Thyroid gland (tissue), 4 donors: ENCODE results near the gene ENPP5. TPM values are rescaled to one million over a fixed set of nuclear protein-coding genes. Genes with fewer than 3 reads are reported as not detected.

Source experiments
- DNase-seq, 2 donors: peaks; one replicate each; pipeline ENCODE4 v3.0.0-alpha.2; 2019
- H3K27ac ChIP-seq, 3 donors: fragments of 200-600 bp; sonication (generic); 1 replicate in 2 of 3; 2 replicates in 1 of 3; pipeline ENCODE4 v1.5.1; 2016 to 2019; ENCODE audit warnings: mild to moderate bottlenecking in 1 of 3, moderate library complexity in 1 of 3
- H3K27me3 ChIP-seq: fragments of 200-600 bp; sonication (generic); one replicate; pipeline ENCODE4 v1.5.1; 2019
- H3K36me3 ChIP-seq, 2 donors: fragments of 200-600 bp; sonication (generic); one replicate each; pipeline ENCODE4 v1.5.1; 2016 to 2019
- H3K4me1 ChIP-seq, 2 donors: fragments of 200-600 bp; sonication (generic); one replicate each; pipeline ENCODE4 v1.5.1; 2017 to 2019
- H3K4me3 ChIP-seq, 3 donors: fragments of 200-600 bp; sonication (generic); replicated peaks in 1 of 3; 1 replicate in 2 of 3; 2 replicates in 1 of 3; pipeline ENCODE4 v1.5.1; 2016; ENCODE audit warnings: mild to moderate bottlenecking in 1 of 3
- H3K9me3 ChIP-seq: fragments of 200-600 bp; sonication (generic); one replicate; pipeline ENCODE4 v1.5.1; 2017
- POLR2A ChIP-seq, 2 donors: fragments of 450-650 bp; IDR thresholded peaks; one replicate each; pipeline ENCODE4 v1.6.1; 2017; ENCODE audit warnings: antibody characterized with exemption in 2 of 2, mild to moderate bottlenecking in 2 of 2, moderate library complexity in 1 of 2
- WGBS, 2 donors: methylation state at CpG; one replicate each; pipeline ENCODE4 v1.1.5; 2017; 5-methylcytosine and 5-hydroxymethylcytosine counted together
- intact Hi-C: fragments of 100-400 bp; cut with DNase I; formaldehyde crosslinking; loops from one replicate; pipeline ENCODE4 v1.15.1; 2023
- total RNA-seq, 4 donors: library from RNA; depleted of rRNA; stranded (reverse); fragments of >200 nt; gene quantifications; one replicate each; pipeline ENCODE4 v1.2.3, GENCODE V29; 2016
- TF ChIP-seq, protein P1 (sequence below), 6 experiments: fragments of 200-600 bp in 3 of 6; fragments of 450-650 bp in 3 of 6; sonication (generic) in 3 of 6; IDR thresholded peaks; one replicate each; pipeline ENCODE4 v1.5.1; 2016 to 2019; ENCODE audit warnings: antibody characterized with exemption in 6 of 6, mild to moderate bottlenecking in 2 of 6, inconsistent platforms in 1 of 6, moderate library complexity in 1 of 6

The ENPP5 gene
- total RNA-seq, 4 donors from 2014 or later = 47.7 to 103 (median 57.9) TPM

DNA sequence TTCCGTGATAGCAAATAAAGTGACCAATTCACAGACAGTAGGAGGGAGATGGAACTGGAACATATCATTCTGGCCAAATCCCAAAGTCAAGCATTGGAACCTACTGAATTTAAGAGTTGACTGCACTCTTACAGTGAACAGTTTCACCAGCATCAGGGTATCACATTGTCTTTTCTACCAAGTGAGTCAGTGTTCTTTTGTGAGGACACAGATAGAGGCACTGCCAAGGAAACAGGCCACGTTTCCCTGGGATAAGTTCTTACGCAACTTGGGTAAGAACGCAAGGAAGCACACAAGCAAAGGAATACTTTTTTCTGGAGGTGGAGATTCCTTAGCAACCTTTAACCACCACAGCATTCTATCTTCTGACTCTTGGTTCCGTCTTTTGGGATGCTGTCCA lies 28.6 kb upstream of the ENPP5 start:
- H3K36me3 ChIP-seq = no peaks in the 10 kb centered on the region
- 83 to 87% methylated on average over 5 of the region's 5 CpGs for WGBS, 2 donors
- H3K4me3 ChIP-seq = no peak overlapping the region
- no peak for DNase-seq
- intact Hi-C loops = no loop called here
- H3K27ac ChIP-seq = no peak overlapping the region
- H3K9me3 ChIP-seq = no peaks in the 10 kb centered on the region
- no peaks in the 10 kb centered on the region for H3K27me3 ChIP-seq
- H3K4me1 ChIP-seq = no peaks in the 10 kb centered on the region
- TF ChIP-seq POLR2A (IDR thresholded peaks at IDR 0.05) = no peak
- TF ChIP-seq, protein P1, sequence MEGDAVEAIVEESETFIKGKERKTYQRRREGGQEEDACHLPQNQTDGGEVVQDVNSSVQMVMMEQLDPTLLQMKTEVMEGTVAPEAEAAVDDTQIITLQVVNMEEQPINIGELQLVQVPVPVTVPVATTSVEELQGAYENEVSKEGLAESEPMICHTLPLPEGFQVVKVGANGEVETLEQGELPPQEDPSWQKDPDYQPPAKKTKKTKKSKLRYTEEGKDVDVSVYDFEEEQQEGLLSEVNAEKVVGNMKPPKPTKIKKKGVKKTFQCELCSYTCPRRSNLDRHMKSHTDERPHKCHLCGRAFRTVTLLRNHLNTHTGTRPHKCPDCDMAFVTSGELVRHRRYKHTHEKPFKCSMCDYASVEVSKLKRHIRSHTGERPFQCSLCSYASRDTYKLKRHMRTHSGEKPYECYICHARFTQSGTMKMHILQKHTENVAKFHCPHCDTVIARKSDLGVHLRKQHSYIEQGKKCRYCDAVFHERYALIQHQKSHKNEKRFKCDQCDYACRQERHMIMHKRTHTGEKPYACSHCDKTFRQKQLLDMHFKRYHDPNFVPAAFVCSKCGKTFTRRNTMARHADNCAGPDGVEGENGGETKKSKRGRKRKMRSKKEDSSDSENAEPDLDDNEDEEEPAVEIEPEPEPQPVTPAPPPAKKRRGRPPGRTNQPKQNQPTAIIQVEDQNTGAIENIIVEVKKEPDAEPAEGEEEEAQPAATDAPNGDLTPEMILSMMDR (IDR thresholded peaks at IDR 0.05) = no peak

DNA sequence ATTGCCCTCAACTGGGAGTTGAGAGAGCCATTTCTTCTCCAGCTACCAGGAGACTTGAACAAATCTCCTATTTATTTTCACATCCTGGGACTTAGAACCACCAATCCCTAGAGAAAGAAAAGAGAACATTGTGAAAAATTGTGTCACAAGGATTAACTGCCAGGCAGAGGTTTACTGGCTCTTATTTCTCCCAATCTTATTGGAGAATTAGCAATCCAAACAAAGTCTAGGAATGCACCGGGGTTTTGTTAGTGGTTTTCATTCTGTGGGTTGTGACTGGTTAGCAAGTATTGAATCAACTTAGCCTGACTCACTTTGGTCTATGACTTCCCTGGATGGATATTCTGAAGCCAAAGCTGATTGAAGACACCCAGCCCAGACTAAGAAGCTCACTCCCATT lies 21.2 kb upstream of the ENPP5 start:
- intact Hi-C loops = no loop called here
- H3K27ac ChIP-seq = peak overlapping the region; percentile 4 to 83 (median 49)
- no peaks in the 10 kb centered on the region for H3K27me3 ChIP-seq
- no peaks in the 10 kb centered on the region for H3K9me3 ChIP-seq
- H3K4me3 ChIP-seq = no peak overlapping the region
- 0 to 18% methylated on average over 1 of the region's 1 CpG for WGBS, 2 donors
- no peak for DNase-seq
- no peak for TF ChIP-seq POLR2A (IDR thresholded peaks at IDR 0.05)
- TF ChIP-seq, protein P1 (IDR thresholded peaks at IDR 0.05) = no peak
- H3K36me3 ChIP-seq = no peaks in the 10 kb centered on the region
- H3K4me1 ChIP-seq = peaks cover 14 to 34% of the 10 kb centered on the region in 2 donors

DNA sequence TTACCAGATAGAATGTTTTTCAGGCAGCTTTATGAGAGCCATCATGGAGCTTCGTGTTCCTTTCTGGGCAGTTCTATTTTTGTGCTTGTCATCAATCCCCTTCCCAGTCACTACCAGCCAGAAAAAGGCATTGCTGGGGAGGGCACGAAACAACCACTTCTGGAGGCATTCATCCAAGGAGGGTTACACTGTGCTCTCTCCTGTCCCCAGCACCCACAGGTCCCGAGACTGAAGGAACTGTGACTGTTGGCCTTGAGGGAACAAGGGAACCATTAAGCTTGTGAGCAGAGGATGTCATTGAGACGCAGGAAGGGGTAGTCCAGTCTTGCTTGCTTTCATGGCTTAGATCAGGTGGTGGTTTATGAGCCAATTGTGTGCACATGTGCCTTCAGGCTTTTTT lies 20.1 kb upstream of the ENPP5 start:
- peaks cover 14 to 34% of the 10 kb centered on the region in 2 donors for H3K4me1 ChIP-seq
- DNase-seq = peak; percentile 78 to 83
- peak overlapping the region; percentile 37 to 83 (median 49) for H3K27ac ChIP-seq
- H3K9me3 ChIP-seq = no peaks in the 10 kb centered on the region
- TF ChIP-seq, protein P1 (IDR thresholded peaks at IDR 0.05) = no peak
- peak in 1 of 2 donors; percentile 25 for TF ChIP-seq POLR2A (IDR thresholded peaks at IDR 0.05)
- H3K27me3 ChIP-seq = no peaks in the 10 kb centered on the region
- no peaks in the 10 kb centered on the region for H3K36me3 ChIP-seq
- intact Hi-C loops = no loop called here
- no peak overlapping the region for H3K4me3 ChIP-seq
- 31 to 40% methylated on average over 4 of the region's 4 CpGs for WGBS, 2 donors

DNA sequence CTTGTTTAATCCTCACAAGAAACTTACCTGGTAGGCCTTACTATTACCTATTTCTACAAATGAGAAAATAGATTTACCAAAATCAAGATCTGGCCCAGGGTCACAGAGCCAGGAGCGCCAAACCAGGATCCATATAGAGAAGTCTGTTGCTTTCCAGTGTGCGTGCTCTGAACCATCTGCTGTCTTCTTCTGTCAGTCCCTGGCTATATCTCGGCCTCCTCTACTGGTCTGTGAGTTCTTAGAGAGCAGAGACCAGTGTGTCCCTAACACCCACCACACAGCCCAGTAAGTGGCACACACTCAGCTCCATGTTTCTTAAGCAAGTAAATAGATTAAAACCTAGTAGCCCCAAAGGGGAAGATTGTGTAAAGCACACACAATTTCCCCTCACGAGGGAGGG lies 18.9 kb upstream of the ENPP5 start:
- H3K9me3 ChIP-seq = no peaks in the 10 kb centered on the region
- H3K27ac ChIP-seq = peak overlapping the region in 1 of 3 donors; percentile 83
- H3K36me3 ChIP-seq = no peaks in the 10 kb centered on the region
- H3K27me3 ChIP-seq = no peaks in the 10 kb centered on the region
- WGBS, 2 donors = 99 to 100% methylated on average over 4 of the region's 4 CpGs
- intact Hi-C loops = no loop called here
- H3K4me1 ChIP-seq = peaks cover 14 to 34% of the 10 kb centered on the region in 2 donors
- TF ChIP-seq, protein P1 (IDR thresholded peaks at IDR 0.05) = no peak
- no peak for TF ChIP-seq POLR2A (IDR thresholded peaks at IDR 0.05)
- no peak for DNase-seq
- H3K4me3 ChIP-seq = no peak overlapping the region

DNA sequence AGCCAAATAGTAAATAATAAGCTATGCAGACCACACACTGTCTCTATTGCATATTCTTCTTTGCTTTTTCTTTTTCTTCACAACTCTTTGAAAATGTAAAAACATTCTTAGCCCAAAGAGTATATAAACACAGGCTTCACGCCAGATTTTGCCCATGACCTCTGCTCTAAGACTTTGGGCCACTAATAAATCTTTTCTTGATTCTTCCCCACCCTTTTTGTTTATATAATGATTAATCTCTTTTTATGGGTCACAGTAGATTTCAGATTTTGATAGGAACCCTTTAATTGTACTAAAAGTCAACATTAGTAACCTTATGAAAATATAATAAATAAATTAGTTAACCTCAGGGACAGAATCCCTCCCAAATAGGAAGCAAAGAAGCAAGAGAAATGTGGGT lies 15.8 kb upstream of the ENPP5 start:
- TF ChIP-seq, protein P1 (IDR thresholded peaks at IDR 0.05) = no peak
- TF ChIP-seq POLR2A (IDR thresholded peaks at IDR 0.05) = no peak
- no peak for DNase-seq
- Histone ChIP-seq H3K4me3 (no peak overlapping the region), H3K36me3 (no peaks in the 10 kb centered on the region), H3K27ac (no peak overlapping the region), H3K4me1 (peaks cover 0 to 22% of the 10 kb centered on the region in 2 donors), H3K27me3 (no peaks in the 10 kb centered on the region), H3K9me3 (no peaks in the 10 kb centered on the region)
- 85% methylated on average over 1 of the region's 1 CpG for WGBS, 2 donors
- intact Hi-C loops = no loop called here
